Measurements from ENCODE around the gene MAPK8IP3.

The MAPK8IP3 gene

DNA sequence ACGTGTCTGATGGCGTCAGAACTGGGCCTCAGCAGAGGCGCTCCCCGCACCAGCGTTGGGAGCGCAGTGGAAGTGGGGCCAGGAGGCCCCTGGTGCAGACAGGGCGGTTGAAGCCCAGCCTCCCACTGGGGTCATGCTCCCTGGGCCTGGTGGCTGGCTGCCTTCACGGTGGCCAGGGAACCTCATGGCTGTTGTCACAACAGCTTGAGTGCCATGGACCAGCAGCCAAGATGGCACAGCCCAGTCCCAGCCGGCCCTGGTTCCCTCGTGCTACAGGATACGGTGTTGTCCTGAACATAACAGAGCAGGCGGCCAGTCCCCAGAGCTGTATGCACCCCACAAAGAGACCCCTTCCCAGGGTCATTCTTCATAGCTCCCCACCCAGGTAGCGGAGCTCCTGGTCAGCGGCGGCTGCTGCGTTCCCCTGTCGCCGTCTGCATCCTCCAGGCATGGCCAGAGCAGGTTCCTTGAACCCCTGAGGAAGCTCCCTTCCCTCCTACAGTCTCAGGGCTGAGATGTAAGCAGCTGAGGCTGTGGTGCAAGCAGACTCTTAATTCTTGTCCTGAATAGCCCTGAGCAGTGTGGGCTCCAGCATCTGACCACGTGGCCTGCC is 35.7 kb downstream of the MAPK8IP3 start:
- DNase-seq (ENCODE audit: low read depth) = no peak

DNA sequence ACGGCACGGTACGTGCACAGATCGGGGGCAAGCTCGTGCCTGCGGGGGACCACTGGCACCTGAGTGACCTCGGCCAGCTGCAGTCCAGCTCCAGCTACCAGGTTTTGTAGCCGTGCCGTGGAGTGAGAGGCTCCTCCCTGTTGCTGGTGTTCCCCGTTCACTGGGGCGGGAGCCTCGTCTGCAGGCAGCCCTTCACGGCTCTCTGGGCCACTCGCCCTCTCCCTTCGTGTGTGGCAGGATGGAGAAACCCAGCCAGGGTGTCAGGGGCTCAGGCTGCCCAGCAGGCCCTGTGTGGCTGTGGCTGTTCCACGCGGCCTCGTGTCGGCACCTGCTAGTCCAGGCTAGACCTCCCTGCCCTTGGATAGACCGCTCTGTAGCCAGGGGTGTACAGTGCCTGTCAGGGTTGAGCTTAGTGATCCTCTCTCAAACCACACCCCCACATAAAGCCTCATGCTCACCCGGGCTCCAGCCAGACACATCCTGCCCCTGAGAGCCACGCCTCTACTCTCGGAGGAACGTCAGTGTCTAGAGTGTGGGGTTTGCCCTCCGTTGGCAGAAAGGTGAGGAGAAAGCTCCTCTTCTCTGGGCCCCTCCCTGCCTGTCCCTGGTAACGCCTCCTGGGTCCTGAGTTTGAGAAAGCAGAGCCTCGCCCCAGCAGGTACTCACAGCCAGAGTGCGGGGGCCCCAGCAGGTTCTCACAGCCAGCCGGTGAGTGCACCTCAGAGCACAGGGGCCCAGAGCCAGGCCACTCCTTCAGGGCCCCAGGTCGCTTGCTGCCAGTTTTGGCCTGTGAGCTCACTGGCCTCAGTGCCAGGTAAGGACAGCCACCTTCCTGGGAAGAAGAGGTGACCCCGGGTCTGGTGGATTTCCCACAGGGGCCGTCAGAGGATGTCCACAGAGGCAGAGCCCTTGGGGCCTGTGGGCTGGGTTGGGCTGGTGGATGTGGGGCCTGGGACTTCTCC is 37.7 kb downstream of the MAPK8IP3 start:
- no peak for DNase-seq (ENCODE audit: low read depth)

DNA sequence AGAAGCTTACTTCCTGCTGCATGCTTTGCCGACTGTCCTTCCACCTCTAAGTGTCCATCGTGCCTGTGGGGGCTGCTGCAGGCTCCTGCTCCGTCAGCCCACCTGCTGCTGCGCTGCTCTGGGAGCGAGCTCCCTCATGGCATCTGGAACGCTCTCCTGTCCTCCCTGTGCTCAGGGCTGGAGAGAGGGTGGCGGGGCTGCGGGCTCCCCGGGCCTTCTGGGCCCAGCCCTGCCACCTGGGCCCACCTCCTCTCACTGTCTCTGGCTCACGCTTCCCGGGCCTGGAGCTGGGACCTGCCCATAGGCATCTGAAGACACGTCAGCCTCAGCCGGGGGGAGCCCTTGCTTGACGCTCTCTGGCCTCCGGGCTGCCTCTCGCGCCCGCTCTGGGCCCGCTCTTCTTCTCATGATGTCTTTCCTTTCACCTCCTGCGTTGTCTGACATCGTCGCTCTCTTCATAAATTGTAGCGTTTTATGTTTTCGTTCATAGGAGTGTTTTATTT is 38.4 kb downstream of the MAPK8IP3 start:
- no peak for DNase-seq (ENCODE audit: low read depth)

DNA sequence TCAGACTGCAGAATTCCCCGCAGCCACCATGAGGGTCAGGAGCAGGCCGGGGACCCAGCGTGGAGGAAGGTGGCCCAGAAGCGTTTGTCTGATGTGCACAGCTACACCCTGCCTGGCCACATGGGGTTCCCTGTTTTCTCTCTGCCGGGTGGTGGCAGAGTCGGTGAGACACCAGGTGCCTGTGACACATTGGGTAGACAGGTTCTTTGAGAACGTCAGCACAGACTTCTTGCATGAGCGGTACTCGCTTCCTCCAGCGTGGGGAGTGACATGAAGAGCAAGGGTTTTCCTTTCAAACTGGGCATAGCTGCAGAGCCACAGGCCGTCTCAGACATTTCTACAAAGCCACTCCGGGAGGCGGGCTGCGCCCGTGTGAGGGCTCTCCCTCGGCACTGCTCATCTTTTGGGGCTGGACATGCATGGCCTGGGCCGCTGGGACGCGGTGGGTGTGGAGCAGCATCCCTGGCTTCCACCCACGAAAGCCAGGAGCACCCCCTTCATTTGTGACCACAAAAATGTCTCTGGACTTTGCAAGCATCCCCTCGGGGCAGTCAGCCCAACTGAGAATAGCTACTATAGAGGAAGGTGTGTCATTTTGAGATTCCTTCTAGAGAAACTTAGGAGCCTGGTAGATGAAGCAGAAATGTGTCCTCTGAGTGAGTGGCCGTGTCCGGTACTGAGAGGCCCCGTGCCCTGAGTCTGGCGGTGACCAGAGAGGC is 39.3 kb downstream of the MAPK8IP3 start:
- no peak for DNase-seq (ENCODE audit: low read depth)

DNA sequence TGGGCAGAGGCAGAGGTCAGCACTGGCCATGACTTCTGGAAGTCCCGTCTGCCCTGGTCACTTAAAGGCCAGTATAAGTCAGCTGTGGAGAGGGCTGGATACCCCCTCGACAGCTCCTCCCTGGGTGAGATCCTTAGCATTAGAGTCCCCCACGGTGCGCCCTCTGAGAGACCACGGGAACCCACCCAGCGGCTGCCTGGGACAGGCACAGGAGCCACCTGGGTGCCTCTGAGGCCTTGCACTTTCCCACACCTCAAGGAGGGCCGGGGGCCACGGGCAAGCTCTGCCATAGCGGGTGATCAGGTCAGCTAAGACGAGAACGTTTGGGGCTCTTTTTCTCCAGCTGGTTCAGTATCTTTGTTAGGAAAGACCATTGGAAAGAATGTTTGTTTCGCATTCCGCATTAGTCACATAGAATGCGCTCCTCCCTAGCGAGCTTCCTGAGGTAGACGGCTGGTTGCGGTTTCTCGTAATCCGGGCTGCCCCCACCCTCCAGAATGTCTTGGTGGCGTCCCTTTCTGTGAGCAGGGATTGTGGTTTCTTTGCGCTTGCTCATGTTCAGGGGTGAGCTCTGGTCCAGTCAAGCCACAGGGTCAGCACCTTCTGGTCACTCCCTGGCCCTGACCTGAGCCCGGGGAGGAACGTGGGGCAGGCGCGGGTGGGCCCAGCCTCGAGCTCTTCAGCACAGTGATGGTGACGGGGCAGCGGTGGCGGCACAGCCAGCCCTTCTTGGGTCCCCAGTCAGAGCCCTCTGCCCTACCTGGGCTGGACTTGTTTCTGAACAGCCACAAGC is 40.1 kb downstream of the MAPK8IP3 start:
- DNase-seq (ENCODE audit: low read depth) = no peak

DNA sequence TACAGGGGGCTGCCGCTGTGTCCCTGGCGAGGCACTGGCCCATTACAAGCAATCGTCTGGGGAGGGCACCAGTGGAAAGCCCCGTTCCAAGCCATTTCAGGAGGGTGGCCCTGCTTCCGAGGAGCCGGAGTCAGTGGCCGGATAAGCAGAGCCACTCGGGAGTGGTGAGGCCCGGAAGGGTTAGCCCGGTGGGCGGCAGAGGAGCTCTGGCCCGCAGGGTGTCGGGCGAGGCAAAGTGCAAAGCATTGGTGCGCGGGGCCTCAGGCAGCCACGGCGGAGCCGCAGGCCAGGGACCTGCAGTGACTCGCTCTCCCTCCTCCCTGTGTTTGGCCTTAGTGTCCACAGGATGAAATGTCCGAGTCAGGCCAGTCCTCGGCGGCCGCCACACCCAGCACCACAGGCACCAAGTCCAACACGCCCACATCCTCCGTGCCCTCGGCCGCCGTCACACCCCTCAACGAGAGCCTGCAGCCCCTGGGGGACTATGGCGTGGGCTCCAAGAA is 40.7 kb downstream of the MAPK8IP3 start:
- no peak for DNase-seq (ENCODE audit: low read depth)

DNA sequence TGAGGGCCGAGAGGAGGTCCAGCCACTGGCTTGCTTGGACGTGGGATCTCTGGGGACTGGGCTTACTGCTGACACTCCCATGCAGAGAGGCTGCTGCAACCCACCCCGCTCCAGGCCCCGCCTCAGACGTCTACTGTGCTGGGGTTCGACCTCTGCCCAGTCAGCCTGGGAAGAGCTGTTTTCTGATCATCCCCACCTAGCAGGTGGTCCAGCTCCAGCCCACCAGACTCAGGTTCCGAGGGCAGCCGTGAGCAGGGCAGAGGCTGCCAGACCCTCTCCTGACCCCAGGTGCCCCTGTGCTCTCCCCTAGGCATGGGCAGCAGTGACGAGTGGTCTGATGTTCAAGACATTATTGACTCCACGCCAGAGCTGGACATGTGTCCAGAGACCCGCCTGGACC is 41.9 kb downstream of the MAPK8IP3 start:
- DNase-seq (ENCODE audit: low read depth) = no peak

DNA sequence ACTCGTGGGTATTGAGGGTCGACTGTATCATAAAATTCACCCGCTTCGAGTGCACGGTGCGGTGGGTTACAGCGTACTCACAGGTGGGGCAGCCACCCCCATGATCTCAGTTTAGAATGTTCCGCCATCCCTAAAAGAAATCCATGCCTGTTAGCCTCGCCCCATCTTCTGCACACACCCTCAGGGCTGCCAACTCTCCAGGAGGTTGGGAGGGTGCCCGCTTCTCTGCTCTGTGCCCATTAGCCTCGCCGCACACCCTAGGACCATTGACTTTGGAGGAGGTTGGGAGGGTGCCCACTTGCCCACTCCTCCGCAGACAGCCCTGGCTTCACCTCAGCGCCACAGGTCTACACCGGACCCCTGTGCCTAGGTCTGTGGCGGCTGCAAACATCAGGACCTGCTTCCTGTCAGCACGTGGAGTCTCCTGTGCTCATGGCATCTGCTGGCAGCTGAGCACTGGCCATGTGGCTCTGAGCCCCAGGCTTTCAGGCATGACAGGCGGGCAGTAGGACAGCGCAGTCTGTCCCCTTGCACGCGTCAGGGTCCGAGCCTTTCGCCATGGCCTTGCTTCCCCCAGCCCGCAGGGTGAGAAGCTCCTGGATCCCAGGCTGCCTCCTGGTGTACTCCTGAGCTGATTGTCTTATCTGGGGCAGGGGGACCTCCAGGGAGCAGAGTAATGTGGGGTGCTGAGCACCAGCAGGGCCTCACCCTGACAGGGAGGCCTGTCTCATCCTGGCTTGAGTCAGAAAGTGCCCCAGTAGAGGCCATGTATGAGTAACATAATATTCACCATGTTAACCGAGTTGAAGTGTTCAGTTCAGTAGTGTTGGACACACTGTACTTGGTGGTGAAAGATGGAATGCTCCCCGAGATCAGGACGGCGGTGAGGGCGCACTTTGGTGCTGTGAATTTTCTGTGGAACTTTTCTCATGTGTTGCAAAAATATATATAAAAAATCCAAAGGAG is 43.4 kb downstream of the MAPK8IP3 start:
- no peak for DNase-seq (ENCODE audit: low read depth)

DNA sequence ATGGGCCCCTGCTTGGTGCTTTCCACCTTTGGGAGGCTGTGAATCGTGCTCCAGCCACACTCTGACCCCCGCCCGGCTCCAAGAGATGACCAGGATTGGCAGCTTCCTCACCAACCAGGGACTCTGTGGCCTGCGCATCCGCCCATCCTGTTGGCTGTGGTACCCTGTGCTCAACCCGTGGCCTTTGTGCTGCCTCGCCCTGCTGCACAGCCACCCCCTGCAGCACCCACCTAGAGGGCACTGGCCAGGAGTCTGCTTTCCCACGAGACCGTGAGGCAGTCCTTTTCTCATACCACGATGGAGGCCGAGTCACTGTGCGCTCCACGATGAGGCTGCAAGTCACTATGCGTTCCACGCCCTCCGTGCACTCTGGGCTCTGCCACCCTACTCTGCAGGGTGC is 46.0 kb downstream of the MAPK8IP3 start:
- DNase-seq (ENCODE audit: low read depth) = no peak

DNA sequence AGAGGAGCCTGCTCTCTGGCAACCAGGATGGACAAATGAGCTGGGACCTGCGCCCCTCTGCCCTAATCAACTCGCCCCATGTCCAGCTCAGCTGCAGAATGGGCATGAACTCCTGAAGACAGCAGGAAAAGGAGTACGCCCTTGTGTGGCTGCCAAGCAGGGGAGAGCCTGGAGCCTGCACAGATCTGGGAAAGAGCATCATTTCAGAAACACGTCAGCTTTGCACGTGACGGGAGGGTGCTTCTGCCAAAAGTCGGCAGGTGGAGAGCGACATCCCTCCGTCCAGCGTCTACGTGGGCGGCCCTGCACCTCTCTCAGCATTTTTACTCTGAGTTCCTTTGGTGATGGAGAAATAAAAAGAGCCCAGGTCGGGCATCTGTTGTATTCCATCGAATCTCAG is 46.9 kb downstream of the MAPK8IP3 start:
- no peak for DNase-seq (ENCODE audit: low read depth)

DNA sequence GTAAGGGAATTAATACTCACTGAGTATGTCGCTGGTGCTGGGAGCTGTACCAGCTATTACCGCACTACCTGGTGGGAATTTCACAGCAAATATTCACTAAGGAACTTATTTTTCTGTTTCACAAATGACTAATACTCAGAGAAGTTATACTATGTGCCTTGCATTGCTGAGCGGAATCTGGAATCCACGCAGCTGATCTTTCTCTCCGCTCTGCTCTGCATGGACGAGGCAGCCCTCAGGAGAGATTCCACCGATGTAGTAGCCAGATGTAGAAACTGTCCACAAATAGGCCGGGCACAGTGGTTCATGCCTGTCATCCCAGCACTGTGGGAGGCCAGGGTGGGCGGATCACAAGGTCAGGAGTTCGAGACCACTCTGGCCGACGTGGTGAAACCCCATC is 48.2 kb downstream of the MAPK8IP3 start:
- no peak for DNase-seq (ENCODE audit: low read depth)

DNA sequence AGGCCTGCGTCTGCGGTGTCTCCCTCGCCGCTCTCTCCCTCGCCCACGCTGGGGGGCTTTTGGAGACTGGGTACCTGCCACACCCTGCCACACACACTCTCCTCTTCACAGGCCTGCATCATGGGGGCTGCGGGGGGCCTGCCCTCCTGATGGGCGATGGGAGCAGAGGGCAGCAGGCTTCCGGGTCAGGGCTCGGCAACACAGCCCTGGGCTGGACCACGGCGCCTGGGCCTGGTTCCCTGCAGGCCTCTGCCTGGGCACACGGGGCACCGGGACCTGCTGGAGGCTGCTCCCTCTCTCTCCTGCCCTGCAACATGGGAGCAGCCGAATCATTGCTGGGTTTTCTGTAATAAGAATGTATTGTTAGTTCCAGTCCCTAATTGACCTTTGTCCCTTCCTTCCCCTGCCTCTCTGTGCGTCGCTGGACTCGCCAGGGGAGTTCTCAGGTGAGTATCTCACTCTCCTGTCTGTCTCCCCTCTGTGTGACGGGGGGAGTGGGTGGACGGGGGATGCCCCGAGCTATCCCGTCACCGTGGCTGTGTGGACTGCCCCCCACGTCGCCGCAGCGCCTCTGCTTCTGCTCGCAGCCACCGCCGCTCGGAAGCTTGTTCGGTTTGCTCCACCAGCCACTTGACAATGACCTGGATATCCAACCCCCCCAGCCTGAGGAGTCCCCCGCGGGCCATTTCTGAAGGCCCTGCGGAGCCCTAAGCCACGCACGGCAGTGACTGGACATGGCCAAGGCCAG is 51.9 kb downstream of the MAPK8IP3 start:
- DNase-seq (ENCODE audit: low read depth) = no peak

DNA sequence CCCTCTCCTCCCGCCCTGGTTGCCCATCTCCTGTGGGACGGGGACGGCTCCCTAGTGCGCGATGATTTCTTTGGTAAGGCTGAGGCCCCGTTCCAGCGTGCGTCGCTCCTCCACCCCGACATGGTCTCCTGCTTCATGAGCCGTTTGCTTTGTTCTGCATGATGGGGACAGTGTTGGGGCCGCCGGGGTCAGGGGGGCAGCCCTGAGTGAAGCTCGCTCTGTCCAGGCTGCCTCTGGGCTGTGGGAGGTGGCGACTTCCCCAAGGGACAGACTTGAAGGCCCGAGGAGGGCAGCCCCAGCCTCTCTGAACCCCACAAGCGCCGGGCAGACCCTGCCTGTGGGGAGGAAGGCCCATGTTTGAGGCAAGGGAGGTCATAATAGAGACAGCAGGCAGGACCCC is 52.9 kb downstream of the MAPK8IP3 start:
- no peak for DNase-seq (ENCODE audit: low read depth)

DNA sequence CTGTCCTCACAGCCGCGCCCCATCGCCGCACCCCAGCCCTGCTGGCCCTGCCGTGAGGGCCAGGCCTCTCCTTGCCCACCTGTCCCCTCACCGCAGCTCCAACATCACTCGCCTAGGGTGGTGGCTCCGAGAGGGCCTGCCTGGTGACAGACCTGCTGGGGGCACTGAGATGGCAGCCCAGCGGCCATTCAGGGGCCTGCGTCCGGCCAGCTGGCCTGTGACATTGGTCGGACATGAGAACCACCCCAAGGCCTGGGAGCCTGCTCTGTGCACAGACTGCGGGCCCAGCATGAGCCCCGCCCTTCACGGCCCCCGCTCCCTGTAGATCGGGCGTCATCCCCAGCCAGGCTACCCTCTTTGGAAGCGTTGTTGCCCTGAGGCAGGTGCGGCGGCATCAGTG is 53.5 kb downstream of the MAPK8IP3 start:
- DNase-seq (ENCODE audit: low read depth) = no peak

DNA sequence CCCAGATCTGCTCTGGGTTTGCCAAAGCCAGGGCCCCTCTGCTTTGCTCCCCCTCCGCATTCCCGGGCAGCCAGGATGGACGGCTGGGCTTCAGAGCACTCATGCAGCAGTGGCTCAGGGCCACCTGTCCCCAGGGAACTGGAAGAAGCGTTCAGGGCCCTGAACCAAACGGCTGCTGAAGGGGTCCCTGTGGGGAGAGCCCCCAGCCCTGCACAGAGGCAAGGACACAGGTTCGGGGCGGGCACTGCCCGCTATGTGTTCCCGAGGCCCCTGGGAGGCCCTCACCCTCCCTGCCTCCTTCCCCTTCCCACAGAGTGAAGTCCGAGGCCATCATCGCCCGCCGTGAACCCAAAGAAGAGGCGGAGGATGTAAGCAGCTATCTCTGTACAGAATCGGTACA is 54.9 kb downstream of the MAPK8IP3 start:
- DNase-seq (ENCODE audit: low read depth) = no peak

DNA sequence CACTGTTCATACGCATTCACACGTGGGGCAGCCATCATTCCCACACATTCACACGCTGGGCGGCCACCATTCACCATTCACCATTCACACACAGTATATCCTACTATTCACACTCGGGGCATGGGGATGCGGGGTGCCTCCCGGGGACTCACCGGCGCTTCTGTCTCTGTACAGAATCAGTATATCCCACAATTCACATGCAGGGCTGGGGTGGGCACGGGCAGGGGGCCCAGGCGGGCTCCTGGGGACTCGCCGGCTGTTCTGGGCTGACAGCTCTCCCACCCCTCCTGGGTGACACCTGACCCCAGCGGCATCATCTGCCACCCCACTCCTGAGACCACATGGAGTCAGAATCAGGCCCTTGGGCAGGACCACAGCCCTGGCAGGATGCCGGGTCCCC is 55.8 kb downstream of the MAPK8IP3 start:
- DNase-seq (ENCODE audit: low read depth) = no peak

DNA sequence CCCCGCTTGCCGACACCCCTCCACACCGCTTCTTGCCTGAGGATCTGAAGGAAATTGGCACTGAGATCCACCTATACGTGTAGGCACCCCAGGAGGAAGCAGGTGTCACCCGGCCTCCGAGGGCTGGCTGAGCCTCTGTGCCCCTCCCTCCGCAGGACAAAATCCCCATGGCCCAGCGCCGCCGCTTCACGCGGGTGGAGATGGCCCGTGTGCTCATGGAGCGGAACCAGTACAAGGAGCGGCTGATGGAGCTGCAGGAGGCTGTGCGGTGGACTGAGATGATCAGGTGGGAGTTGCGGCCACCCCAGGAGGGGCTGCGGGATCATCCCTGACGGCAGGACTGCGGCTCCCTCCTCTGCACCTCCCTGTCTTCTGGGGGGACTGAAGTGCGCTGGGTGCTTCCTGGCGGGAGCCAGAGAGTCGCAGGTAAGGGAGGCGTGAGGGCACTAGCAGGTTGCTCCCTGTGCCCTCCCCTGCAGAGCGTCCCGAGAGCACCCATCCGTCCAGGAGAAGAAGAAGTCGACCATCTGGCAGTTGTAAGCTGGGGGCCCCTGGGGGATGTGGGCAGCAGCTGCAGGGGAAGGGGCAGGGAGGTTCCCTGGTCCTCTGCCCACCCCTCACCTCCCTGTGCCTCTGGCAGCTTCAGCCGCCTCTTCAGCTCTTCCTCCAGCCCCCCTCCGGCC is 56.3 kb downstream of the MAPK8IP3 start:
- no peak for DNase-seq (ENCODE audit: low read depth)

DNA sequence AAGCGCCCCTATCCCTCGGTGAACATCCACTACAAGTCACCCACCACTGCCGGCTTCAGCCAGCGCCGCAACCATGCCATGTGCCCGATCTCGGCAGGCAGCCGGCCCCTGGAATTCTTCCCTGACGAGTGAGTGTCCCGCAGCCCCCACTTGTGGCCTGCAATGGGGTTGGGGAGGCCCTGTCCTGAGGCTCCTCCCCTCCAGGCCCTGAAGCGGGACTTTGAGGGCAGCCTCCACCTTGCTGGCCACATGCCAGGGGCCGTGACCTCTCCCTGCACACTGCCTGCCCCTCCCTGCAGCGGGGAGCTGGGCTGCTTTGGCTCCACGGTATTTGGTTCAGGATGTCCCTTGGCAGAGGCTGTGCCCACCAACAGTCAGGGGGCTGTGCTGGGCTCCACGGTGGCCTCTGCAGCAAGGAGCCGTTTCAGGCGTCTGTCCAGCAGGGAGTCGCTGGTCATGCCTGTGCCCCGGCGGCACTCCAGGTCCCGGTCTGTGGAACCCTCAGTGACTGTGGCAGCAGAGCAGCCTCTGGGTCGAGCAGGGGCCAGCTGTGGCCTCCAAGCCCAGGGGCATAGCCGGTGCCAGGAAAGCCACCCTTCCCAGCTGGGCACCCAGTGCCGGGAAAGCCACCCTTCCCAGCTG is 57.0 kb downstream of the MAPK8IP3 start:
- no peak for DNase-seq (ENCODE audit: low read depth)
